PFSK-1 (cell line): ENCODE results near the gene TRPC4.

Source experiments
- POLR2AphosphoS5 ChIP-seq: IDR thresholded peaks from 2 replicates; pipeline ENCODE4 v1.6.1; 2012; ENCODE audit warnings: low read depth, mild to moderate bottlenecking, control low read depth, low read length, moderate library complexity
- TAF1 ChIP-seq: IDR thresholded peaks from 2 replicates; pipeline ENCODE4 v1.6.1; 2012; ENCODE audit warnings: low read length, control low read depth, borderline replicate concordance; ENCODE audit not compliant: insufficient read depth
- TF ChIP-seq, protein P1 (sequence below), 2 experiments: IDR thresholded peaks; 2 replicates each; pipeline versions ENCODE4 v1.6.1 to v1.8.0; 2011 to 2012; ENCODE audit warnings: low read depth in 2 of 2, low read length in 2 of 2, control low read depth in 1 of 2, inconsistent platforms in 1 of 2, mild to moderate bottlenecking in 1 of 2, moderate library complexity in 1 of 2; ENCODE audit not compliant: insufficient read depth in 1 of 2

GRCh38 chr13:37806666-37807065 lies 62.9 kb downstream of the TRPC4 start:
- no peak for TF ChIP-seq POLR2AphosphoS5
- TF ChIP-seq, protein P1, sequence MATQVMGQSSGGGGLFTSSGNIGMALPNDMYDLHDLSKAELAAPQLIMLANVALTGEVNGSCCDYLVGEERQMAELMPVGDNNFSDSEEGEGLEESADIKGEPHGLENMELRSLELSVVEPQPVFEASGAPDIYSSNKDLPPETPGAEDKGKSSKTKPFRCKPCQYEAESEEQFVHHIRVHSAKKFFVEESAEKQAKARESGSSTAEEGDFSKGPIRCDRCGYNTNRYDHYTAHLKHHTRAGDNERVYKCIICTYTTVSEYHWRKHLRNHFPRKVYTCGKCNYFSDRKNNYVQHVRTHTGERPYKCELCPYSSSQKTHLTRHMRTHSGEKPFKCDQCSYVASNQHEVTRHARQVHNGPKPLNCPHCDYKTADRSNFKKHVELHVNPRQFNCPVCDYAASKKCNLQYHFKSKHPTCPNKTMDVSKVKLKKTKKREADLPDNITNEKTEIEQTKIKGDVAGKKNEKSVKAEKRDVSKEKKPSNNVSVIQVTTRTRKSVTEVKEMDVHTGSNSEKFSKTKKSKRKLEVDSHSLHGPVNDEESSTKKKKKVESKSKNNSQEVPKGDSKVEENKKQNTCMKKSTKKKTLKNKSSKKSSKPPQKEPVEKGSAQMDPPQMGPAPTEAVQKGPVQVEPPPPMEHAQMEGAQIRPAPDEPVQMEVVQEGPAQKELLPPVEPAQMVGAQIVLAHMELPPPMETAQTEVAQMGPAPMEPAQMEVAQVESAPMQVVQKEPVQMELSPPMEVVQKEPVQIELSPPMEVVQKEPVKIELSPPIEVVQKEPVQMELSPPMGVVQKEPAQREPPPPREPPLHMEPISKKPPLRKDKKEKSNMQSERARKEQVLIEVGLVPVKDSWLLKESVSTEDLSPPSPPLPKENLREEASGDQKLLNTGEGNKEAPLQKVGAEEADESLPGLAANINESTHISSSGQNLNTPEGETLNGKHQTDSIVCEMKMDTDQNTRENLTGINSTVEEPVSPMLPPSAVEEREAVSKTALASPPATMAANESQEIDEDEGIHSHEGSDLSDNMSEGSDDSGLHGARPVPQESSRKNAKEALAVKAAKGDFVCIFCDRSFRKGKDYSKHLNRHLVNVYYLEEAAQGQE (IDR thresholded peaks at IDR 0.05; ENCODE audit: insufficient read depth in 1 of 2, low read depth in 2 of 2, low read length in 2 of 2): no peak
- TF ChIP-seq TAF1: no peak
